Trophoblast cell (in vitro differentiated cells and primary cell): Measurements from ENCODE around the gene CCL7.

Source experiments
- DNase-seq, 2 donors: peaks; one replicate each; pipeline ENCODE4 v3.0.0-alpha.2; 2016
- H2AFZ ChIP-seq: 2 replicates; pipeline ENCODE4 v1.6.1; 2013; ENCODE audit warnings: low read length, moderate library complexity, mild to moderate bottlenecking; ENCODE audit not compliant: insufficient read depth, poor library complexity
- H2AK5ac ChIP-seq: 2 replicates; pipeline ENCODE4 v1.6.1; 2013; ENCODE audit warnings: mild to moderate bottlenecking, low read length
- H2BK120ac ChIP-seq: 2 replicates; pipeline ENCODE4 v1.6.1; 2013; ENCODE audit warnings: low read length, mild to moderate bottlenecking, moderate library complexity; ENCODE audit not compliant: insufficient read depth, poor library complexity
- H2BK12ac ChIP-seq: 2 replicates; pipeline ENCODE4 v1.6.1; 2013; ENCODE audit warnings: mild to moderate bottlenecking, low read length, moderate library complexity
- H2BK5ac ChIP-seq: 2 replicates; pipeline ENCODE4 v1.6.1; 2013; ENCODE audit warnings: low read length, low read depth, moderate library complexity, mild to moderate bottlenecking; ENCODE audit not compliant: poor library complexity
- H3K14ac ChIP-seq: 2 replicates; pipeline ENCODE4 v1.6.1; 2013; ENCODE audit warnings: mild to moderate bottlenecking, low read length
- H3K18ac ChIP-seq: 2 replicates; pipeline ENCODE4 v1.6.1; 2013; ENCODE audit warnings: mild to moderate bottlenecking, low read length
- H3K23ac ChIP-seq: 2 replicates; pipeline ENCODE4 v1.6.1; 2013; ENCODE audit warnings: low read length
- H3K27ac ChIP-seq: 2 replicates; pipeline ENCODE4 v1.5.1; 2013; ENCODE audit warnings: low read depth, mild to moderate bottlenecking, inconsistent platforms, low read length, moderate library complexity
- H3K27me3 ChIP-seq: 2 replicates; pipeline ENCODE4 v1.6.1; 2013; ENCODE audit warnings: inconsistent platforms, mild to moderate bottlenecking, low read length, moderate library complexity; ENCODE audit not compliant: insufficient read depth
- H3K36me3 ChIP-seq, 2 experiments: 1 replicate in 1 of 2; 2 replicates in 1 of 2; pipeline ENCODE4 v1.6.1; 2013; ENCODE audit warnings: low read length in 2 of 2, mild to moderate bottlenecking in 2 of 2, moderate library complexity in 1 of 2; ENCODE audit not compliant: insufficient read depth in 2 of 2, control insufficient read depth in 1 of 2
- H3K4ac ChIP-seq: 2 replicates; pipeline ENCODE4 v1.6.1; 2013; ENCODE audit warnings: low read depth, mild to moderate bottlenecking, low read length, moderate library complexity
- H3K4me1 ChIP-seq, 2 experiments: 1 replicate in 1 of 2; 2 replicates in 1 of 2; pipeline ENCODE4 v1.6.1; 2013; ENCODE audit warnings: low read length in 2 of 2, mild to moderate bottlenecking in 2 of 2, moderate library complexity in 1 of 2; ENCODE audit not compliant: insufficient read depth in 2 of 2, control insufficient read depth in 1 of 2
- H3K4me2 ChIP-seq: 2 replicates; pipeline ENCODE4 v1.6.1; 2013; ENCODE audit warnings: inconsistent platforms, mild to moderate bottlenecking, low read length, moderate library complexity
- H3K4me3 ChIP-seq: 2 replicates; pipeline ENCODE4 v1.5.1; 2013; ENCODE audit warnings: mild to moderate bottlenecking, low read depth, low read length, inconsistent platforms
- H3K79me1 ChIP-seq: one replicate; pipeline ENCODE4 v1.6.1; 2013; ENCODE audit warnings: low read length
- H3K79me2 ChIP-seq: 2 replicates; pipeline ENCODE4 v1.6.1; 2013; ENCODE audit warnings: low read length, mild to moderate bottlenecking; ENCODE audit not compliant: control insufficient read depth, insufficient read depth, poor library complexity
- H3K9ac ChIP-seq: 2 replicates; pipeline ENCODE4 v1.6.1; 2013; ENCODE audit warnings: mild to moderate bottlenecking, low read length
- H3K9me3 ChIP-seq: 2 replicates; pipeline ENCODE4 v1.6.1; 2013; ENCODE audit warnings: low read depth, mild to moderate bottlenecking, control low read depth, inconsistent platforms, low read length; ENCODE audit not compliant: insufficient read depth
- H4K12ac ChIP-seq: 2 replicates; pipeline ENCODE4 v1.6.1; 2013; ENCODE audit warnings: low read depth, mild to moderate bottlenecking, low read length, moderate library complexity
- H4K8ac ChIP-seq: 2 replicates; pipeline ENCODE4 v1.6.1; 2013; ENCODE audit warnings: low read depth, mild to moderate bottlenecking, low read length, moderate library complexity
- H4K91ac ChIP-seq: one replicate; pipeline ENCODE4 v1.6.1; 2013; ENCODE audit warnings: low read depth, mild to moderate bottlenecking, low read length, moderate library complexity
- WGBS: extraction: QIAGEN DNeasy Blood & Tissue Kit; methylation state at CpG from one replicate; pipeline ENCODE4 v1.1.7; 2013; ENCODE audit warnings: missing lambda C conversion rate; ENCODE audit not compliant: insufficient read length, insufficient coverage; ENCODE audit errors: extremely low coverage; 5-methylcytosine and 5-hydroxymethylcytosine counted together

The CCL7 gene

GRCh38 chr17:34261568-34262337, 8.3 kb upstream of the CCL7 start:
- H3K18ac ChIP-seq, result no peak overlapping the region
- H3K9me3 ChIP-seq, result no peaks in the 10 kb centered on the region
- no peaks in the 10 kb centered on the region for H3K4me1 ChIP-seq
- no peak overlapping the region for H4K91ac ChIP-seq
- no peaks in the 10 kb centered on the region for H3K79me1 ChIP-seq
- H2AK5ac ChIP-seq, result no peak overlapping the region
- no peak overlapping the region for H3K4ac ChIP-seq
- H3K4me3 ChIP-seq, result no peak overlapping the region
- no peak overlapping the region for H3K4me2 ChIP-seq
- no peaks in the 10 kb centered on the region for H3K27me3 ChIP-seq
- no peaks in the 10 kb centered on the region for H3K36me3 ChIP-seq
- H3K27ac ChIP-seq, result no peak overlapping the region
- no peak overlapping the region for H2BK12ac ChIP-seq
- H2AFZ ChIP-seq, result no peak overlapping the region
- no peak overlapping the region for H2BK5ac ChIP-seq
- WGBS, result no CpG with 5 or more reads among the region's 5 CpGs
- no peak overlapping the region for H3K14ac ChIP-seq
- no peak overlapping the region for H4K8ac ChIP-seq
- H2BK120ac ChIP-seq, result no peak overlapping the region
- no peak overlapping the region for H3K23ac ChIP-seq
- no peak overlapping the region for H4K12ac ChIP-seq
- H3K9ac ChIP-seq, result no peak overlapping the region
- no peaks in the 10 kb centered on the region for H3K79me2 ChIP-seq
- no peak for DNase-seq

GRCh38 chr17:34265711-34266110, 4.3 kb upstream of the CCL7 start:
- H2BK5ac ChIP-seq, result no peak overlapping the region
- H3K79me1 ChIP-seq, result no peaks in the 10 kb centered on the region
- no peak overlapping the region for H3K4ac ChIP-seq
- H3K27ac ChIP-seq, result no peak overlapping the region
- H3K4me1 ChIP-seq, result no peaks in the 10 kb centered on the region
- no peak overlapping the region for H2AK5ac ChIP-seq
- no peak for DNase-seq
- H3K79me2 ChIP-seq, result no peaks in the 10 kb centered on the region
- H4K12ac ChIP-seq, result no peak overlapping the region
- H2BK12ac ChIP-seq, result no peak overlapping the region
- no peak overlapping the region for H4K91ac ChIP-seq
- H2AFZ ChIP-seq, result no peak overlapping the region
- H3K9ac ChIP-seq, result no peak overlapping the region
- no peak overlapping the region for H3K23ac ChIP-seq
- no peak overlapping the region for H4K8ac ChIP-seq
- no peak overlapping the region for H3K4me3 ChIP-seq
- no CpG with 5 or more reads among the region's 3 CpGs for WGBS
- H3K18ac ChIP-seq, result no peak overlapping the region
- no peak overlapping the region for H2BK120ac ChIP-seq
- H3K27me3 ChIP-seq, result no peaks in the 10 kb centered on the region
- no peaks in the 10 kb centered on the region for H3K9me3 ChIP-seq
- no peak overlapping the region for H3K14ac ChIP-seq
- no peak overlapping the region for H3K4me2 ChIP-seq
- no peaks in the 10 kb centered on the region for H3K36me3 ChIP-seq

- H3K14ac ChIP-seq, result no peak overlapping the region
- H3K36me3 ChIP-seq, result no peaks in the 10 kb centered on the region
- H3K9ac ChIP-seq, result no peak overlapping the region
- H3K4me1 ChIP-seq, result no peaks in the 10 kb centered on the region
- H3K27ac ChIP-seq, result no peak overlapping the region
- no peaks in the 10 kb centered on the region for H3K79me1 ChIP-seq
- WGBS, result no CpG with 5 or more reads among the region's 1 CpG
- no peak overlapping the region for H2BK5ac ChIP-seq
- no peaks in the 10 kb centered on the region for H3K79me2 ChIP-seq
- no peaks in the 10 kb centered on the region for H3K27me3 ChIP-seq
- no peaks in the 10 kb centered on the region for H3K9me3 ChIP-seq
- no peak overlapping the region for H2AK5ac ChIP-seq
- no peak overlapping the region for H2BK12ac ChIP-seq
- H3K23ac ChIP-seq, result no peak overlapping the region
- H3K18ac ChIP-seq, result no peak overlapping the region
- no peak overlapping the region for H4K12ac ChIP-seq
- DNase-seq, result no peak
- H3K4me3 ChIP-seq, result no peak overlapping the region
- no peak overlapping the region for H4K8ac ChIP-seq
- H4K91ac ChIP-seq, result no peak overlapping the region
- H3K4me2 ChIP-seq, result no peak overlapping the region
- no peak overlapping the region for H3K4ac ChIP-seq
- no peak overlapping the region for H2BK120ac ChIP-seq
- no peak overlapping the region for H2AFZ ChIP-seq
Observed at GRCh38 chr17:34275881-34276280, 5.9 kb downstream of the CCL7 start.

GRCh38 chr17:34276826-34277225, 6.8 kb downstream of the CCL7 start:
- Histone ChIP-seq H4K12ac (no peak overlapping the region), H3K79me2 (no peaks in the 10 kb centered on the region), H2AK5ac (no peak overlapping the region), H3K18ac (no peak overlapping the region), H3K9me3 (no peaks in the 10 kb centered on the region), H3K4me2 (no peak overlapping the region), H4K8ac (no peak overlapping the region), H2AFZ (no peak overlapping the region), H2BK5ac (no peak overlapping the region), H3K14ac (no peak overlapping the region), H4K91ac (no peak overlapping the region), H3K27me3 (no peaks in the 10 kb centered on the region), H3K4me3 (no peak overlapping the region), H3K4me1 (no peaks in the 10 kb centered on the region), H2BK120ac (no peak overlapping the region), H3K23ac (no peak overlapping the region), H3K79me1 (no peaks in the 10 kb centered on the region), H3K4ac (no peak overlapping the region), H3K27ac (no peak overlapping the region), H3K9ac (no peak overlapping the region), H3K36me3 (no peaks in the 10 kb centered on the region), H2BK12ac (no peak overlapping the region)
- WGBS, result no CpG with 5 or more reads among the region's 4 CpGs
- no peak for DNase-seq
